Subcutaneous abdominal adipose tissue (tissue), 5 donors: Measurements from ENCODE around the gene CDKN3.
"Not testable (repeated sequence)": the region's sequence is repeated elsewhere in the genome, so short reads cannot be mapped to it uniquely, and the experiment has no call there.

ENCODE experiments used
- H3K27ac ChIP-seq: one replicate; pipeline ENCODE4 v1.7.0; 2013; ENCODE audit warnings: low read depth, mild to moderate bottlenecking, inconsistent platforms, low read length, moderate library complexity
- H3K27me3 ChIP-seq, 5 donors: one replicate each; pipeline ENCODE4 v1.7.0; 2013; ENCODE audit warnings: low read length in 5 of 5, inconsistent platforms in 1 of 5; ENCODE audit not compliant: control insufficient read depth in 5 of 5, insufficient read depth in 4 of 5
- H3K36me3 ChIP-seq, 5 donors: one replicate each; pipeline ENCODE4 v1.7.0; 2013; ENCODE audit warnings: low read length in 5 of 5; ENCODE audit not compliant: control insufficient read depth in 5 of 5, insufficient read depth in 5 of 5
- H3K4me1 ChIP-seq, 5 donors: one replicate each; pipeline ENCODE4 v1.7.0; 2013; ENCODE audit warnings: low read length in 5 of 5, mild to moderate bottlenecking in 3 of 5, moderate library complexity in 1 of 5; ENCODE audit not compliant: control insufficient read depth in 5 of 5, insufficient read depth in 5 of 5
- H3K4me3 ChIP-seq, 5 donors: one replicate each; pipeline ENCODE4 v1.7.0; 2013; ENCODE audit warnings: low read length in 5 of 5, low read depth in 1 of 5
- H3K9ac ChIP-seq, 5 donors: one replicate each; pipeline ENCODE4 v1.7.0; 2013; ENCODE audit warnings: low read length in 5 of 5, mild to moderate bottlenecking in 4 of 5, moderate library complexity in 3 of 5
- H3K9me3 ChIP-seq, 5 donors: one replicate each; pipeline ENCODE4 v1.7.0; 2013; ENCODE audit warnings: low read length in 5 of 5; ENCODE audit not compliant: control insufficient read depth in 5 of 5
- donor health status: healthy.
- donor health status: healthy.
- donor health status: healthy.
- donor health status: healthy.
- donor health status: healthy.

CDKN3 gene

GRCh38 chr14:54369343-54369742 lies 27.5 kb upstream of the CDKN3 start:
- Histone ChIP-seq H3K9me3 (no peaks in the 10 kb centered on the region), H3K36me3 (no peaks in the 10 kb centered on the region), H3K27ac (no peak overlapping the region), H3K4me1 (peaks cover 0 to 36% (median 11%) of the 10 kb centered on the region in 5 donors), H3K4me3 (no peak overlapping the region), H3K27me3 (peaks cover 0 to 6% (median 4%) of the 10 kb centered on the region in 5 donors), H3K9ac (no peak overlapping the region)

GRCh38 chr14:54370323-54371198 lies 26.2 kb upstream of the CDKN3 start:
- Histone ChIP-seq H3K27ac (no peak overlapping the region), H3K4me3 (no peak overlapping the region), H3K9ac (no peak overlapping the region), H3K27me3 (peaks cover 0 to 6% (median 4%) of the 10 kb centered on the region in 5 donors), H3K9me3 (no peaks in the 10 kb centered on the region), H3K36me3 (no peaks in the 10 kb centered on the region), H3K4me1 (peaks cover 0 to 23% (median 2%) of the 10 kb centered on the region in 5 donors)

DNA sequence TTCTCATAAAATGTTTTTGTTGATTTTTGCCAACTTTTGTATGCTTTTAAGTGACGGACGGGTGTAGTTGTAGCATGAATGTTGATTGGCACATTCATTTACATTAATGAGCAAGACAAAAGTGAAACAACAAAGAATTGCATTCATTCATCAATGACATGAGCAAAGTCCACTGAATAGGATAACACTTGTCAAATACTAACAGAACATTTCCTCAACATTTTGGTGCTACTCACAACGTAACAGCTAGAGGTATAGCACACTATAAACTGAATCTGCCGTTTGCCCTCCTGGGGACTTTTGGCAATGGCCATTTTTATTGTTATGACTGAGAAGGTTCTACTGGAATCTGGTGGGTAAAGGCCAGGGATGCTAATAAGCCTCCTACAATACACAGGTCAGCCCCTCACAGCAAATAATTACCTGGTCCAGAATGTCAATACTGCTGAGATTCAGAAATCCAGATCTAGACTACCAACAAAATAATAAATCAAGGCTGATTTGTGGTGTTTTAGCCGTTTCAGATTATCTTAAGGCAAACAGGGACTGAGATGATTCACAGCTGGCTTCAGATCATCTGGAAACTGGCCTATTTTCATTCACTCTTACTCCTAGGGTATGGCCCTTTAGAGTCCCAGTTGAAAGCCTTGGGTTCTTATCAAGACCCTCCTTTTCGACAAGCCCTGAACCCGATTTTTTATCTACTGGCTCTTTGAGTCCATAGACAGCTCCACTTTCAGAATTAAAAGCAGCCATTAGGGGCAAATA lies 22.5 kb upstream of the CDKN3 start:
- Histone ChIP-seq H3K9me3 (no peaks in the 10 kb centered on the region), H3K4me3 (no peak overlapping the region), H3K9ac (no peak overlapping the region), H3K27ac (no peak overlapping the region), H3K4me1 (peaks cover 0 to 4% (median 0%) of the 10 kb centered on the region in 5 donors), H3K27me3 (peaks cover 0 to 18% (median 8%) of the 10 kb centered on the region in 5 donors), H3K36me3 (no peaks in the 10 kb centered on the region)

GRCh38 chr14:54377501-54377900 lies 19.3 kb upstream of the CDKN3 start:
- Histone ChIP-seq H3K27me3 (peaks cover 0 to 13% (median 8%) of the 10 kb centered on the region in 5 donors), H3K4me1 (no peaks in the 10 kb centered on the region), H3K27ac (no peak overlapping the region), H3K36me3 (no peaks in the 10 kb centered on the region), H3K9ac (no peak overlapping the region), H3K9me3 (no peaks in the 10 kb centered on the region), H3K4me3 (no peak overlapping the region)

DNA sequence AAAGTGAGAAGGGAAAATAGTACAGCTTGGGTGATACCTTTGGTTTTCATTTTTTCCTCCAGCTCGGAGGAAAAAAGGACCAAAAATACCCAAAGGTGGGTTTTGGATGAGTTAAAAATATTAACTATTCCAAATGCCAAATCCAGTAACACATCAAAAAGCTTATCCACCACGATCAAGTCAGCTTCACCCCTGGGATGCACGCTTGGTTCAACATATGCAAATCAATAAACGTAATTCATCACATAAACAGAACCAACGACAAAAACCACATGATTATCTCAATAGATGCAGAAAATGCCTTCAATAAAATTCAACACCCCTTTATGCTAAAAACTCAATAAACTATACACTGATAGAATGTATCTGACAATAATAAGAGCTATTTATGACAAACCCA lies 17.9 kb upstream of the CDKN3 start:
- H3K4me3 ChIP-seq, H3K4me1 ChIP-seq, H3K9ac ChIP-seq, H3K27ac ChIP-seq, H3K36me3 ChIP-seq, H3K9me3 ChIP-seq: not testable (repeated sequence)
- peaks cover 0 to 13% (median 8%) of the 10 kb centered on the region in 5 donors for H3K27me3 ChIP-seq

GRCh38 chr14:54380558-54380957 lies 16.2 kb upstream of the CDKN3 start:
- not testable (repeated sequence) for H3K36me3 ChIP-seq, H3K9me3 ChIP-seq
- peaks cover 0 to 13% (median 8%) of the 10 kb centered on the region in 5 donors for H3K27me3 ChIP-seq

DNA sequence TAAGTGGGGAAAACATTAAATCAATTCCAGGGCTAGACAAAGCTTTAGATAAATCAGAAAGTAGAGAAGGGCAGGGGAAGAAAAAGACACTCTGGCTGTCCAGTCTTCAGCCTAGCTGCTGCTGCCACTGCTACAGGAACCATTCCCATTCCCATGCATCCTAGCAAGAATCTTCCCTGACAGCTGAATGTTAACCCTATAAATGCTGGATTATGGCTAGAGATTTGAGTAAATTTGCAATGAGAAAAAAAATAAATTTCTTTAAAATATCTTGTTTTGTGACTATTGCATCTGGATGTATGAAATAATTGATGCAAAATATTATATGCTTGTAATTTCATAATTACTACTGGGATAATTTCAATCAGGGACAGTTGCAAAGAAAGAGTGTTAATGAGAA lies 15.0 kb upstream of the CDKN3 start:
- peaks cover 0 to 15% (median 10%) of the 10 kb centered on the region in 5 donors for H3K27me3 ChIP-seq
- no peaks in the 10 kb centered on the region for H3K9me3 ChIP-seq
- no peak overlapping the region for H3K9ac ChIP-seq
- no peaks in the 10 kb centered on the region for H3K4me1 ChIP-seq
- no peaks in the 10 kb centered on the region for H3K36me3 ChIP-seq
- H3K4me3 ChIP-seq = no peak overlapping the region
- no peak overlapping the region for H3K27ac ChIP-seq

More at GRCh38 chr14:54380558-54380957, 16.2 kb upstream of the CDKN3 start:
- not testable (repeated sequence) for H3K4me3 ChIP-seq, H3K4me1 ChIP-seq, H3K27ac ChIP-seq, H3K9ac ChIP-seq

- Histone ChIP-seq H3K9ac (no peak overlapping the region), H3K4me1 (no peaks in the 10 kb centered on the region), H3K27me3 (peaks cover 0 to 6% (median 3%) of the 10 kb centered on the region in 5 donors), H3K9me3 (no peaks in the 10 kb centered on the region), H3K36me3 (no peaks in the 10 kb centered on the region), H3K27ac (no peak overlapping the region), H3K4me3 (no peak overlapping the region)
Measured at GRCh38 chr14:54383835-54384234, 13.0 kb upstream of the CDKN3 start.

DNA sequence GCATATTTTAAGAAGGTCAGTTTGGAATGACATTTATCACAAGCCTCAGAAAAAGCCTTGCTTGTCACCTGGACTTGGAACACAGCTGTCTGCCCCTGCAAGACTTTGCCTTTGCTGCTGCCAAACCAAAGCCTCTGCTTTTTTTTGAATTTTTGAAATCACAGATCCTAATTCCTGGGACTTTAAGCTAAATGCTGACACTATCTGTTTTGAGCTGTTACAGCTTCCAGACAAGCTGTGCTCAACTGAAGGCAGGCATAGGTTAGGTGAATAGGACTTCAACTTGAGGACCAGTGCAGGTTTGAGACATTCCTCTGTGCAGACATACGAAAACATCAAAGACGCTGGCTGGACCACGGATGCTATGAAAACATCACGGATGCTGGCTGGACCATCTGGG lies 11.3 kb upstream of the CDKN3 start:
- Histone ChIP-seq H3K4me1 (no peaks in the 10 kb centered on the region), H3K36me3 (no peaks in the 10 kb centered on the region)

DNA sequence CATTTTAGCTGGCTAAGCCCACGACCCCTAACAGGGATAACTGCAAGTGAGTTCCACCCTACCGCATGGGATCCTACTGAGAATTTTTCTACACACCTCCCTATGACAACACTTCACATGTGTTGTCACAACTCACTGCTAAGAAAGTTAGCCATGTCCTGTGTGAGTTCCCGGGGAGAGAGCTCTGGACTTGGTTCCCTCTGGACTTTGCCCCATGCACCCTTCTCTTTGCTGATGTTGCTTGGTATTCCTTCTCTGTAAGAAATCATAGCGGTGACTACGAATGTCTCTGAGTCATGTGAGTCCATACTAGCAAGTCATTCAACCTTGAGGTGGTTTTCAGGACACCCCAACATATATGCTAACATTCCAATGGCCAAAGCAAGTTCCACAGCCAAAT lies 9.5 kb upstream of the CDKN3 start:
- Histone ChIP-seq H3K9me3 (no peaks in the 10 kb centered on the region), H3K27me3 (peaks cover 3 to 8% (median 3%) of the 10 kb centered on the region in 5 donors), H3K4me1 (no peaks in the 10 kb centered on the region), H3K27ac (no peak overlapping the region), H3K9ac (no peak overlapping the region), H3K36me3 (no peaks in the 10 kb centered on the region), H3K4me3 (no peak overlapping the region)

More for the DNA sequence above, 11.3 kb upstream of the CDKN3 start:
- H3K9ac ChIP-seq = no peak overlapping the region
- peaks cover 0 to 6% (median 3%) of the 10 kb centered on the region in 5 donors for H3K27me3 ChIP-seq
- H3K4me3 ChIP-seq = no peak overlapping the region
- H3K27ac ChIP-seq = no peak overlapping the region
- H3K9me3 ChIP-seq = no peaks in the 10 kb centered on the region
